ENCODE results near the gene MGAT5B. TPM values are rescaled to one million over a fixed set of nuclear protein-coding genes. Genes with fewer than 3 reads are reported as not detected.
"Not testable (repeated sequence)": the region's sequence is repeated elsewhere in the genome, so short reads cannot be mapped to it uniquely, and the experiment has no call there.

The MGAT5B gene
- total and polyA plus RNA-seq, 3 experiments from 2014 or later: 0.17 to 0.46 (median 0.40) TPM

DNA sequence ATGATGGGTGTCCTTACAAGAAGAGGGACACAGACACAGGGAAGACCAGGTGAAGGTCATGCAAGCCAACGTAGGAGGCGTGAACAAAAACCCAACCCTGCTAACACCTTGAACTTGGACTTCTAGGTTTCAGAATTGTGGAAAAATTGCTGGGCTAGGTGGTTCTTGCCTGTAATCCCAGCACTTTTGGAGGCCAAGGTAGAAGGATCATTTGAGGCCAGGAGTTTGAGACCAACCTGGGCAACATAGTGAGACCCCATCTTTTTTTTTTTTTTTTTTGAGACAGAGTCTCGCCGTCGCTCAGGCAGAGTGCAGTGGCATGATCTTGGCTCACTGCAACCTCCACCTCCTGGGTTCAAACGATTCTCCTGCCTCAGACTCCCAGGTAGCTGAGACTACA is 25.1 kb upstream of the MGAT5B start:
- Mint-ChIP-seq H3K4me1 (peaks cover 12 to 26% (median 16%) of the 10 kb centered on the region in 3 donors), H3K27ac (peak overlapping the region in 1 of 8 donors; percentile 29), H3K27me3 (peaks cover 40 to 58% of the 10 kb centered on the region in 2 donors)
- H3K4me3 Mint-ChIP-seq; H3K9me3 Mint-ChIP-seq; H3K4me3 ChIP-seq (ENCODE audit: low read length); H3K36me3 ChIP-seq (ENCODE audit: insufficient read depth, low read length); H3K9me3 ChIP-seq (ENCODE audit: low read length); H3K27ac ChIP-seq (ENCODE audit: low read depth, low read length); H3K36me3 Mint-ChIP-seq; POLR2A ChIA-PET; DNase-seq; CTCF ChIA-PET: not testable (repeated sequence)
- Histone ChIP-seq H3K27me3 (ENCODE audit: insufficient read depth, low read length, poor library complexity, severe bottlenecking) (peaks cover 23% of the 10 kb centered on the region), H3K4me1 (ENCODE audit: insufficient read depth, low read length) (peaks cover 10% of the 10 kb centered on the region)

DNA sequence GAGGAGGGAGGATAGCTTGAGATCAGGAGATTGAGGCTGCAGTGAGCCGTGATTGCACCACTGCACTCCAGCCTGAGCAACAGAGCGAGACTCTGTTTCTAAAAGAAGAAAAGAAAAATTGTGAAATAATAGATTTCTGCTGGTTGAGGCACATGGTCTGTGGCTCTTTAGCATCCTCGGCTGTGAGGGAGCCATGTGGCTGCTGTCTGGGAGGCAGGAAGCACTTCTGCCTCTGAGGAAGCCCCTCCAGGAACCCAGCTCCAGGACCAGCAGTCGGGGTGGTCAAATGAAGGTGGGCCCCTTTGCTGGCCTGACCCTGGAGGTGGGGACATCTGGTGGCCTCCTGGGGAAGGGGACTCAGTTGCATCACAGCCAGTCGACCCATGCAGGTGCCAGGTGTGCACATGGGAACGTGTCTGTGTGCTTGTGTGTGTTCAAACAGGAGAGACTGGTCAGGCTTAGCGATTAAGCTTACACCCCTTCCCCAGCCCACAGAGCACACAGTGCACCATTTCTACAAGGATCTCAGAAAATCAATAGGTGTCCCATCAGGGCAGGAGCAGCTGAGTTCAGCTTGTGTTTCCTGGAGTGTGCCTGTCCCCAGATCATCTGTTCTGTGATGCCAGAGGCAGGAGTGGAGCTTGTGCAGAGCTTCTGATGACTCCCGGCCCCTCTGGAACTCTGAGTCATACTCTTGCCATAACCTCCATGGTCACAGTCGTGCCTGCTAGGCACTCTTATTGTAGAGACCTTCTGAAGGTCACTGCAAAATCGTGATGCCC is 24.3 kb upstream of the MGAT5B start:
- ChIA-PET CTCF (no interaction called here), POLR2A (no interaction called here)
- H3K36me3 Mint-ChIP-seq: no peaks in the 10 kb centered on the region
- Histone ChIP-seq H3K4me3 (ENCODE audit: low read length) (no peak overlapping the region), H3K4me1 (ENCODE audit: insufficient read depth, low read length) (peaks cover 10% of the 10 kb centered on the region), H3K9me3 (ENCODE audit: low read length) (no peaks in the 10 kb centered on the region), H3K27ac (ENCODE audit: low read depth, low read length) (no peak overlapping the region), H3K36me3 (ENCODE audit: insufficient read depth, low read length) (no peaks in the 10 kb centered on the region), H3K27me3 (ENCODE audit: insufficient read depth, low read length, poor library complexity, severe bottlenecking) (peaks cover 23% of the 10 kb centered on the region)
- no peak for DNase-seq
- H3K9me3 Mint-ChIP-seq: peaks cover 0 to 3% (median 0%) of the 10 kb centered on the region in 5 donors
- no peak overlapping the region for H3K27ac Mint-ChIP-seq
- peaks cover 12 to 26% (median 16%) of the 10 kb centered on the region in 3 donors for H3K4me1 Mint-ChIP-seq
- no peak overlapping the region for H3K4me3 Mint-ChIP-seq
- peaks cover 40 to 66% of the 10 kb centered on the region in 2 donors for H3K27me3 Mint-ChIP-seq

DNA sequence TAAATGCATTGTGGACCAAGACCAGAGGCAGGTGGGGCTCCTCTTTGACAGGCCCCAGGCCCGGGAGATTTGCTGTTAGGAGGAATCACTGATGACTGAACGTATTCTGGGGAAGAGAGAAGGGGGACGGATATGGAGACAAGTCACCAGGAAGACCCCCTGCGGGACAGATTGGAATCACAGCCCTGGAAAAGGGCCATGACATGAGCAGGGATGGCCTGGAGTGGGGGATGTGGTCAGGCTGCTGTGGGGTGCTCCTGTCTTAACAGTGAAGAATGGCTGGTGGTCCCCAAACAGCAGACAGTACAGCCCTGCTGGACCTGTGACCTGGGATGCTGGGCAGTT is 23.7 kb upstream of the MGAT5B start:
- peaks cover 6% of the 10 kb centered on the region for H3K4me1 ChIP-seq (ENCODE audit: insufficient read depth, low read length)
- H3K27ac ChIP-seq (ENCODE audit: low read depth, low read length): no peak overlapping the region
- Mint-ChIP-seq H3K4me3 (no peak overlapping the region), H3K27ac (no peak overlapping the region), H3K36me3 (no peaks in the 10 kb centered on the region), H3K27me3 (peaks cover 40 to 67% of the 10 kb centered on the region in 2 donors), H3K9me3 (peaks cover 0 to 3% (median 0%) of the 10 kb centered on the region in 5 donors), H3K4me1 (peaks cover 12 to 23% (median 15%) of the 10 kb centered on the region in 3 donors)
- peaks cover 23% of the 10 kb centered on the region for H3K27me3 ChIP-seq (ENCODE audit: insufficient read depth, low read length, poor library complexity, severe bottlenecking)
- no peak for DNase-seq
- H3K36me3 ChIP-seq (ENCODE audit: insufficient read depth, low read length): no peaks in the 10 kb centered on the region
- H3K9me3 ChIP-seq (ENCODE audit: low read length): no peaks in the 10 kb centered on the region
- ChIA-PET POLR2A (no interaction called here), CTCF (no interaction called here)
- H3K4me3 ChIP-seq (ENCODE audit: low read length): no peak overlapping the region

- DNase-seq: no peak
- no peaks in the 10 kb centered on the region for H3K9me3 ChIP-seq (ENCODE audit: low read length)
- peaks cover 40 to 69% of the 10 kb centered on the region in 2 donors for H3K27me3 Mint-ChIP-seq
- peaks cover 10 to 19% (median 11%) of the 10 kb centered on the region in 3 donors for H3K4me1 Mint-ChIP-seq
- H3K9me3 Mint-ChIP-seq: peaks cover 0 to 3% (median 0%) of the 10 kb centered on the region in 5 donors
- no peak overlapping the region for H3K4me3 Mint-ChIP-seq
- peaks cover 3% of the 10 kb centered on the region for H3K4me1 ChIP-seq (ENCODE audit: insufficient read depth, low read length)
- no peaks in the 10 kb centered on the region for H3K36me3 ChIP-seq (ENCODE audit: insufficient read depth, low read length)
- H3K4me3 ChIP-seq (ENCODE audit: low read length): no peak overlapping the region
- peaks cover 23% of the 10 kb centered on the region for H3K27me3 ChIP-seq (ENCODE audit: insufficient read depth, low read length, poor library complexity, severe bottlenecking)
- H3K27ac ChIP-seq (ENCODE audit: low read depth, low read length): no peak overlapping the region
- ChIA-PET CTCF (no interaction called here), POLR2A (no interaction called here)
- H3K36me3 Mint-ChIP-seq: no peaks in the 10 kb centered on the region
- no peak overlapping the region for H3K27ac Mint-ChIP-seq
These were observed 23.4 kb upstream of the MGAT5B start for GRCh38 chr17:76844846-76845245.

- no peaks in the 10 kb centered on the region for H3K9me3 ChIP-seq (ENCODE audit: low read length)
- no peaks in the 10 kb centered on the region for H3K4me1 ChIP-seq (ENCODE audit: insufficient read depth, low read length)
- peaks cover 4 to 11% (median 4%) of the 10 kb centered on the region in 3 donors for H3K4me1 Mint-ChIP-seq
- H3K27me3 ChIP-seq (ENCODE audit: insufficient read depth, low read length, poor library complexity, severe bottlenecking): peaks cover 22% of the 10 kb centered on the region
- POLR2A ChIA-PET: no interaction called here
- H3K4me3 ChIP-seq (ENCODE audit: low read length): no peak overlapping the region
- no peak for DNase-seq
- H3K9me3 Mint-ChIP-seq: peaks cover 0 to 3% (median 0%) of the 10 kb centered on the region in 5 donors
- no peaks in the 10 kb centered on the region for H3K36me3 ChIP-seq (ENCODE audit: insufficient read depth, low read length)
- H3K27ac Mint-ChIP-seq: no peak overlapping the region
- H3K4me3 Mint-ChIP-seq: no peak overlapping the region
- H3K27me3 Mint-ChIP-seq: peaks cover 37 to 67% of the 10 kb centered on the region in 2 donors
- no peak overlapping the region for H3K27ac ChIP-seq (ENCODE audit: low read depth, low read length)
- no peaks in the 10 kb centered on the region for H3K36me3 Mint-ChIP-seq
- CTCF ChIA-PET: interaction anchor here (1.0 kb wide), 1 partner anchor 29 kb away, joined by 3 read pairs; no protein-coding TSS in a partner anchor
These were observed 22.6 kb upstream of the MGAT5B start for GRCh38 chr17:76845541-76846017.

DNA sequence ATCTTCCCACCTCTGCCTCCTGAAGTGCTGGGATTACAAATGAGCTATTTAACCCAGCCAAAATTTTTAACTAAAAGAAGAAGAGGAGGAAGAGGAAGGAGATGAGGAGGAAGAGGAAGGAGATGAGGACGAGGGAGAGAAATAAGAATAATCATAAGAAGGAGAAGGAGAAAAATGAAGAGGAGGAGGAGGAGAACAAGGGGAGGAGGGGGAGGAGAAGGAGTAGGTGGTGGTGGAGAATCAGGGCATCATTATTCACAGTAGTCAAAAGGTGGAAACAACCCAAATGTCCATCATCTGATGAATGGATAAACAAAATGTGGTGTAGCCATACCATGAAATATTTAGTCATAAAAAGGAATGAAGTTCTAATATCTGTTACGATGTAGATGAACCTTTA is 21.2 kb upstream of the MGAT5B start:
- Histone ChIP-seq H3K36me3 (ENCODE audit: insufficient read depth, low read length) (no peaks in the 10 kb centered on the region), H3K4me3 (ENCODE audit: low read length) (no peak overlapping the region), H3K9me3 (ENCODE audit: low read length) (no peaks in the 10 kb centered on the region), H3K4me1 (ENCODE audit: insufficient read depth, low read length) (no peaks in the 10 kb centered on the region), H3K27me3 (ENCODE audit: insufficient read depth, low read length, poor library complexity, severe bottlenecking) (peaks cover 16% of the 10 kb centered on the region), H3K27ac (ENCODE audit: low read depth, low read length) (no peak overlapping the region)
- Mint-ChIP-seq H3K4me1 (peaks cover 0 to 2% (median 0%) of the 10 kb centered on the region in 3 donors), H3K27ac (no peak overlapping the region), H3K9me3 (peaks cover 0 to 3% (median 0%) of the 10 kb centered on the region in 5 donors), H3K27me3 (peaks cover 30 to 63% of the 10 kb centered on the region in 2 donors), H3K36me3 (no peaks in the 10 kb centered on the region), H3K4me3 (no peak overlapping the region)
- DNase-seq: no peak
- CTCF ChIA-PET: no interaction called here
- POLR2A ChIA-PET: no interaction called here

DNA sequence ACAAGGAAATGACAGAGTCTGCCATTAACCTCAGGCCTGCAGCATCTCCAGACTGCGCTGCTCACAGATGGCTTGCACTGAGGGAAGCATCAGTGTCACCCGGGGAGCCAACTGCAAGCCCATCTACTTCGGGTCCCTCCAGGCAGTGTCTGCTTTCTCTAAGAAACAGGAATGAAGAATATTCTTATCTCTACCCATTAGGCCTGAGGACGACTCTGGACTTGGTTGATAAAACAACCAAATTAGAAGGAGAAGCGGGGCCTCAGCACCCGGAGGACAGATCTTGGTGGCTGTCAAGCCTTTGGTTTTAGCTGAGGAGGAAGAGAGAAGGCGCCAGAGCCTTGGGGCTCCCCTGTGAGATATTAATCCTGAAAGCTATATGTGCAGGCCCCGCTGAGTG is 19.5 kb upstream of the MGAT5B start:
- Histone ChIP-seq H3K4me3 (ENCODE audit: low read length) (no peak overlapping the region), H3K9me3 (ENCODE audit: low read length) (no peaks in the 10 kb centered on the region), H3K36me3 (ENCODE audit: insufficient read depth, low read length) (no peaks in the 10 kb centered on the region), H3K27ac (ENCODE audit: low read depth, low read length) (no peak overlapping the region), H3K4me1 (ENCODE audit: insufficient read depth, low read length) (no peaks in the 10 kb centered on the region), H3K27me3 (ENCODE audit: insufficient read depth, low read length, poor library complexity, severe bottlenecking) (peaks cover 9% of the 10 kb centered on the region)
- no peak for DNase-seq
- ChIA-PET CTCF (no interaction called here), POLR2A (no interaction called here)
- Mint-ChIP-seq H3K36me3 (no peaks in the 10 kb centered on the region), H3K27me3 (peaks cover 25 to 62% of the 10 kb centered on the region in 2 donors), H3K4me3 (no peak overlapping the region), H3K9me3 (peaks cover 0 to 3% (median 0%) of the 10 kb centered on the region in 5 donors), H3K4me1 (no peaks in the 10 kb centered on the region), H3K27ac (peak overlapping the region in 1 of 8 donors; percentile 76)

DNA sequence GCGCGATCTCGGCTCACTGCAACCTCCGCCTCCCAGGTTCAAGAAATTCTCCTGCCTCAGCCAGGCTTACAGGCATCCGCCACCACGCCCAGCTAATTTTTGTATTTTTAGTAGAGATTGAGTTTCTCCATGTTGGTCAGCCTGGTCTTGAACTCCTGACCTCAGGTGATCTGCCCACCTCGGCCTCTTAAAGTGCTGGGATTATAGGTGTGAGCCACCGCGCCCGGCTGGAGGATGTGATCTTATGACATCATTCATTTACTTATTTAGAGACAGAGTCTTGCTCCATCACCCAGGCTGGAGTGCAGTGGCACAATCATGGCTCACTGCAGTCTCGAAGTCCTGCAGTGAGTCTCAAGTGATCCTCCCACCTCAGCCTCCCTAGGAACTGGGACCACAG is 19.0 kb upstream of the MGAT5B start:
- H3K27me3 Mint-ChIP-seq: peaks cover 27 to 61% of the 10 kb centered on the region in 2 donors
- H3K36me3 Mint-ChIP-seq; H3K4me3 Mint-ChIP-seq; H3K27ac ChIP-seq (ENCODE audit: low read depth, low read length); H3K27me3 ChIP-seq (ENCODE audit: insufficient read depth, low read length, poor library complexity, severe bottlenecking); H3K4me1 Mint-ChIP-seq; DNase-seq; POLR2A ChIA-PET; H3K4me1 ChIP-seq (ENCODE audit: insufficient read depth, low read length); H3K4me3 ChIP-seq (ENCODE audit: low read length); CTCF ChIA-PET; H3K9me3 ChIP-seq (ENCODE audit: low read length); H3K36me3 ChIP-seq (ENCODE audit: insufficient read depth, low read length); H3K9me3 Mint-ChIP-seq: not testable (repeated sequence)
- H3K27ac Mint-ChIP-seq: peak overlapping the region in 1 of 8 donors; percentile 76
